HepG2 (cell line): Measurements from ENCODE around the gene XPC. TPM values are rescaled to one million over a fixed set of nuclear protein-coding genes. Genes with fewer than 3 reads are reported as not detected.

ENCODE experiments used
- ATAC-seq: fragments of 200-7000 bp; cut with Tn5 transposase; 3 replicates; pipeline ENCODE4 v1.9.1; 2020; ENCODE audit warnings: mild to moderate bottlenecking, moderate library complexity
- BruUV-seq: library from RNA; stranded (reverse); fragments of 400-500 nt; replicated peaks from 2 replicates; lab custom pipeline; 2021; lab: Mats Ljungman, UMichigan
- CTCF ChIA-PET: fragments of 300-600 bp; formaldehyde crosslinking; extraction: SDS; loops from one replicate; lab custom pipeline; 2021; ENCODE audit warnings: low total read pairs, inconsistent platforms, low intra/inter-chr PET ratio; lab: Yijun Ruan, JAX
- POLR2A ChIA-PET: fragments of 350-600 bp; sonication (Branson Sonifier 250); formaldehyde crosslinking; loops from one replicate; lab custom pipeline; 2020; ENCODE audit warnings: antibody characterized with exemption, inconsistent platforms; lab: Yijun Ruan, JAX
- DNase-seq: peaks from one replicate; pipeline ENCODE4 v3.0.0-alpha.2; 2015; ENCODE audit warnings: low spot score
- FAIRE-seq: peaks from 3 replicates; lab custom pipeline; 2011; peaks lifted over from hg19 to GRCh38; lab: Jason Lieb, UNC
- H2AFZ ChIP-seq: one replicate; pipeline ENCODE4 v1.6.1; 2011; ENCODE audit warnings: low read length, inconsistent platforms
- H3K27ac ChIP-seq: fragments of 300-600 bp; 3 replicates; pipeline ENCODE4 v1.8.0; 2011; ENCODE audit warnings: mixed run types, mild to moderate bottlenecking, mixed read lengths, low read length, inconsistent platforms; ENCODE audit not compliant: insufficient read depth; ENCODE audit errors: extremely low read length
- H3K27me3 ChIP-seq, 2 experiments: fragments of 200-600 bp in 1 of 2; 2 replicates in 1 of 2; 3 replicates in 1 of 2; pipeline versions ENCODE4 v1.6.0 to v1.8.0; 2011; ENCODE audit warnings: low read length in 2 of 2, mild to moderate bottlenecking in 2 of 2, moderate library complexity in 2 of 2, inconsistent platforms in 1 of 2; ENCODE audit not compliant: insufficient read depth in 2 of 2, control insufficient read depth in 1 of 2
- H3K36me3 ChIP-seq, 2 experiments: fragments of 200-600 bp in 1 of 2; replicated peaks in 1 of 2; 2 replicates in 1 of 2; 3 replicates in 1 of 2; pipeline versions ENCODE4 v1.5.1 to v1.8.0; 2011; ENCODE audit warnings: low read length in 2 of 2, inconsistent platforms in 1 of 2; ENCODE audit not compliant: insufficient read depth in 2 of 2, control insufficient read depth in 1 of 2
- H3K4me1 ChIP-seq: 2 replicates; pipeline ENCODE4 v1.5.1; 2012; ENCODE audit warnings: low read length, inconsistent platforms; ENCODE audit not compliant: insufficient read depth
- H3K4me2 ChIP-seq: 2 replicates; pipeline ENCODE4 v1.6.0; 2011; ENCODE audit warnings: low read depth, low read length, inconsistent platforms
- H3K4me3 ChIP-seq, 3 experiments: fragments of 200-600 bp in 1 of 3; sonication (generic), shearing (Covaris generic) in 1 of 3; replicated peaks in 1 of 3; 2 replicates each; pipeline ENCODE4 v1.5.1; 2011 to 2016; ENCODE audit warnings: low read length in 3 of 3, inconsistent platforms in 2 of 3, low read depth in 2 of 3, mild to moderate bottlenecking in 2 of 3, control low read depth in 1 of 3, mixed read lengths in 1 of 3; ENCODE audit not compliant: insufficient read depth in 1 of 3
- H3K79me2 ChIP-seq: one replicate; pipeline ENCODE4 v1.6.1; 2011; ENCODE audit warnings: low read length, inconsistent platforms; ENCODE audit not compliant: insufficient read depth
- H3K9ac ChIP-seq: 2 replicates; pipeline ENCODE4 v1.6.0; 2011; ENCODE audit warnings: mild to moderate bottlenecking, low read depth, low read length, inconsistent platforms; ENCODE audit not compliant: insufficient read depth
- H3K9me3 ChIP-seq: 2 replicates; pipeline ENCODE4 v1.5.1; 2012; ENCODE audit warnings: mild to moderate bottlenecking, low read length
- H4K20me1 ChIP-seq: 2 replicates; pipeline ENCODE4 v1.6.0; 2011; ENCODE audit warnings: inconsistent platforms, mild to moderate bottlenecking, low read length, moderate library complexity; ENCODE audit not compliant: insufficient read depth
- GABPA ChIP-seq, 2 experiments: IDR thresholded peaks; 2 replicates each; pipeline ENCODE4 v1.6.1; 2011 to 2016; ENCODE audit warnings: low read depth in 2 of 2, low read length in 1 of 2, missing biosample characterization in 1 of 2, missing genetic modification characterization in 1 of 2
- GZF1 ChIP-seq: sonication (generic); formaldehyde crosslinking; IDR thresholded peaks from 2 replicates; pipeline ENCODE4 v1.5.1; 2020; ENCODE audit warnings: mild to moderate bottlenecking, missing genetic modification reagents
- MBD4 ChIP-seq: IDR thresholded peaks from 2 replicates; pipeline ENCODE4 v1.6.1; 2012; ENCODE audit warnings: low read length, inconsistent platforms, borderline replicate concordance
- REL ChIP-seq: sonication (generic); formaldehyde crosslinking; conservative IDR thresholded peaks from 2 replicates; pipeline ENCODE4 v1.8.0; 2022; ENCODE audit warnings: mild to moderate bottlenecking, missing genetic modification reagents, moderate library complexity
- SMYD3 ChIP-seq: sonication (generic); formaldehyde crosslinking; IDR thresholded peaks from 2 replicates; pipeline ENCODE4 v1.8.1; 2023; ENCODE audit warnings: mild to moderate bottlenecking, missing genetic modification reagents
- SNAPC5 ChIP-seq: sonication (generic); formaldehyde crosslinking; IDR thresholded peaks from 2 replicates; pipeline ENCODE4 v1.8.1; 2023; ENCODE audit warnings: mild to moderate bottlenecking, missing genetic modification reagents, borderline replicate concordance
- SSRP1 ChIP-seq: IDR thresholded peaks from 2 replicates; pipeline ENCODE4 v1.6.1; 2016; ENCODE audit warnings: control low read depth
- TEAD2 ChIP-seq: sonication (generic); formaldehyde crosslinking; IDR thresholded peaks from 2 replicates; pipeline ENCODE4 v1.9.0; 2021; ENCODE audit warnings: missing genetic modification reagents
- ZKSCAN1 ChIP-seq: fragments of 150-350 bp; IDR thresholded peaks from 2 replicates; pipeline ENCODE4 v1.6.1; 2014; ENCODE audit warnings: low read length
- ZNF18 ChIP-seq: sonication (generic); formaldehyde crosslinking; IDR thresholded peaks from 2 replicates; pipeline ENCODE4 v1.8.0; 2022; ENCODE audit warnings: mild to moderate bottlenecking, missing genetic modification reagents; ENCODE audit not compliant: insufficient replicate concordance
- ZNF224 ChIP-seq: sonication (generic); formaldehyde crosslinking; IDR thresholded peaks from 2 replicates; pipeline ENCODE4 v1.5.0; 2020; ENCODE audit warnings: mild to moderate bottlenecking, missing genetic modification reagents
- ZNF326 ChIP-seq: sonication (generic); formaldehyde crosslinking; IDR thresholded peaks from 2 replicates; pipeline ENCODE4 v1.4.0; 2020; ENCODE audit warnings: missing genetic modification reagents, borderline replicate concordance
- ZNF337 ChIP-seq: sonication (generic); formaldehyde crosslinking; IDR thresholded peaks from 2 replicates; pipeline ENCODE4 v1.5.1; 2020; ENCODE audit warnings: missing genetic modification reagents, low read depth, mild to moderate bottlenecking, borderline replicate concordance
- ZNF619 ChIP-seq: sonication (generic); formaldehyde crosslinking; IDR thresholded peaks from 2 replicates; pipeline ENCODE4 v1.4.0; 2020; ENCODE audit warnings: mild to moderate bottlenecking, missing genetic modification reagents
- ZNF703 ChIP-seq: sonication (generic); formaldehyde crosslinking; IDR thresholded peaks from 2 replicates; pipeline ENCODE4 v1.5.1; 2020; ENCODE audit warnings: missing genetic modification reagents, mild to moderate bottlenecking, moderate library complexity, borderline replicate concordance
- ZNF761 ChIP-seq: sonication (generic); formaldehyde crosslinking; conservative IDR thresholded peaks from 2 replicates; pipeline ENCODE4 v1.4.0; 2020; ENCODE audit warnings: mild to moderate bottlenecking, missing genetic modification reagents
- WGBS: methylation state at CpG from one replicate; pipeline ENCODE4 v1.1.6; 2017; ENCODE audit warnings: low lambda C conversion rate; 5-methylcytosine and 5-hydroxymethylcytosine counted together
- in situ Hi-C: cut with HindIII; loops from 2 replicates; pipeline ENCODE4 v1.10.0; 2017; ENCODE audit warnings: low pct_unique_long_range_greater_than_20kb; ENCODE audit not compliant: extremely low pct_ligation_motif_present
- intact Hi-C: fragments of 100-400 bp; cut with micrococcal nuclease; formaldehyde crosslinking; loops from one replicate; pipeline ENCODE4 v1.10.0; 2022; ENCODE audit not compliant: unreplicated experiment
- polyA plus RNA-seq, 8 experiments: library from polyadenylated mRNA; depleted of rRNA in 3 of 8; stranded (reverse) in 7 of 8; unstranded in 1 of 8; fragments of >200 nt; fragmentation: Illumina TruSeq in 4 of 8; extraction: Trizol in 4 of 8; gene quantifications; 2 replicates each; pipeline versions ENCODE4 v1.2.1 to v1.2.3, GENCODE V29; 2011 to 2016; ENCODE audit warnings: low read depth in 4 of 8, missing spikeins in 1 of 8, mixed read lengths in 1 of 8; ENCODE audit not compliant: insufficient read depth in 1 of 8
- total RNA-seq, 5 experiments: library from RNA; depleted of rRNA; stranded (reverse); fragments of >200 nt; fragmentation: Illumina TruSeq; extraction: Trizol; gene quantifications; 2 replicates each; pipeline ENCODE4 v1.2.3, GENCODE V29; 2016; ENCODE audit warnings: low read depth in 1 of 5

XPC gene
- total and polyA plus RNA-seq, 2 of the 13 experiments (the other 11 are each of a cell fraction or from before 2014, with no cell fraction given): 9.4 to 24.1 TPM

GRCh38 chr3:14177580-14178246 is 688 bp downstream of the XPC start:
- ChIA-PET CTCF (no interaction called here), POLR2A (interaction anchor here (0.8 to 3.0 kb wide), 13 partner anchors 8 to 225 kb away, joined by 3 to 75 read pairs (median 7); partner anchors contain the start of genes CHCHD4, SLC6A6 and TMEM43)
- ATAC-seq (peak; percentile 66), FAIRE-seq (no peak), DNase-seq (peak; percentile 15)
- H3K79me2 ChIP-seq: peaks cover 66% of the 10 kb centered on the region
- H3K4me2 ChIP-seq: peak overlapping the region; percentile 85
- in situ Hi-C loops: no loop called here
- no peak overlapping the region for H2AFZ ChIP-seq
- H4K20me1 ChIP-seq: no peaks in the 10 kb centered on the region
- peak overlapping the region; percentile 84 to 95 (median 95) for H3K4me3 ChIP-seq
- peak overlapping the region; percentile 91 for H3K27ac ChIP-seq
- H3K9me3 ChIP-seq: no peaks in the 10 kb centered on the region
- H3K4me1 ChIP-seq: peaks cover 60% of the 10 kb centered on the region
- BruUV-seq: TSS peak; percentile 69
- 4% methylated on average over 4 of the region's 10 CpGs for WGBS
- TF ChIP-seq ZNF761 (CRISPR knock-in tag) (no peak), ZNF703 (0 out of 2 replicates have a peak, but pooled peaks have one; percentile 47), TEAD2 (CRISPR knock-in tag) (no peak), ZNF18 (peak; percentile 64), ZNF337 (no peak), ZNF619 (0 out of 2 replicates have a peak, but pooled peaks have one; percentile 20), ZNF224 (CRISPR knock-in tag) (peak; percentile 51; the same call in 1 of the 2 replicates), ZKSCAN1 (no peak), ZNF326 (no peak), SNAPC5 (CRISPR knock-in tag) (0 out of 2 replicates have a peak, but pooled peaks have one; percentile 31), SSRP1 (CRISPR knock-in tag) (peak; percentile 45; the same call in 1 of the 2 replicates), MBD4 (no peak), GZF1 (CRISPR knock-in tag) (peak; percentile 50; the same call in 1 of the 2 replicates), REL (CRISPR knock-in tag) (0 out of 2 replicates have a peak, but pooled peaks have one; percentile 0), GABPA (IDR thresholded peaks at IDR 0.05; ENCODE audit: low read depth, low read length) (no peak), GABPA (CRISPR knock-in tag; IDR thresholded peaks at IDR 0.05; ENCODE audit: low read depth) (0 out of 2 replicates have a peak, but pooled peaks have one; percentile 25), SMYD3 (0 out of 2 replicates have a peak, but pooled peaks have one; percentile 11)
- H3K36me3 ChIP-seq: peaks cover 5 to 9% of the 10 kb centered on the region in 2 experiments; a peak in 3 of 5 replicates
- intact Hi-C loops: loop anchor here (2.0 to 5.0 kb wide), 2 partner anchors 59 to 1210 kb away; no protein-coding TSS in a partner anchor
- peak overlapping the region; percentile 99 for H3K9ac ChIP-seq
- no peaks in the 10 kb centered on the region; a peak in 1 of 5 replicates for H3K27me3 ChIP-seq
